DOHH2 (cell line): ENCODE measurements around the gene NQO2.
"Not testable (repeated sequence)": the region's sequence is repeated elsewhere in the genome, so short reads cannot be mapped to it uniquely, and the experiment has no call there.

ENCODE experiments used
- CTCF ChIP-seq: fragments of 200-600 bp; sonication (generic); IDR thresholded peaks from one replicate; pipeline ENCODE4 v1.5.1; 2014; ENCODE audit warnings: antibody characterized with exemption, mild to moderate bottlenecking, low read depth, low read length; ENCODE audit not compliant: poor library complexity, severe bottlenecking
- EZH2phosphoT487 ChIP-seq: fragments of 200-600 bp; sonication (generic); IDR thresholded peaks from 2 replicates; pipeline ENCODE4 v1.6.1; 2017; ENCODE audit warnings: borderline replicate concordance, mild to moderate bottlenecking, antibody characterized with exemption, low read length, moderate library complexity, mixed read lengths

DNA sequence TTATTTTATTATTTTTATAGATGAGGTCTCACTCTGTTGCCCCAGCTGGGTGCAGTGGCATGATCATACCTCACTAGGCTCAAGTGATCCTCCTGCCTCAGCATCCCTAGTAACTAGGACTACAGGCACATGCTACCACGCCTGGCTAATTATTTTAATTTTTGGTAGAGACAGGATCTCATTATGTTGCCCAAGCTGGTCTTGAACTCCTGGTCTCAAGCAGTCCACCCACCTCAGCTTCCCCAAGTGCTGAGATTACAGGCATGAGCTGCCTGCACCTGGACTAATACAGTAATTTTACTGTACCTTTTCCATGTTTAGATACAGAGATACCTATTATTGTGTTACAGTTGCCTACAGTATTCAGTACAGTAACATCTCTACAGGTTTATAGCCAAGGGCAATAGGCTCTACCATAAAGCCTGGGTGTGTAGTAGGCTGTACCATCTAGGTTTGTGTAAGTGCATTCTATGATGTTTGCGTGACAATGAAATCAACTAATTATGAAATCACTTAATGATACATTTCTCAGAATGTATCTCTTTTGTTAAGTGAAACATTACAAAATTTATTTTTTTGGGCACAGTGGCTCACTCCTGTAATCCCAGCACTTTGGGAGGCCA lies 21.4 kb downstream of the NQO2 start:
- not testable (repeated sequence) for TF ChIP-seq CTCF, EZH2phosphoT487
